GM06990 (cell line): Measurements from ENCODE around the gene SYT6.

ENCODE experiments used
- DNase-seq: peaks from one replicate; pipeline ENCODE4 v3.0.0-alpha.2; 2011; ENCODE audit not compliant: insufficient read length; ENCODE audit errors: extremely low read depth
- H3K27me3 ChIP-seq: replicated peaks from 2 replicates; pipeline ENCODE4 v1.6.0; 2011; ENCODE audit warnings: low read length; ENCODE audit not compliant: control insufficient read depth, insufficient read depth
- H3K36me3 ChIP-seq: 2 replicates; pipeline ENCODE4 v1.5.1; 2011; ENCODE audit warnings: low read length; ENCODE audit not compliant: control insufficient read depth, insufficient read depth
- H3K4me3 ChIP-seq: replicated peaks from 2 replicates; pipeline ENCODE4 v1.5.1; 2011; ENCODE audit warnings: low read depth, mild to moderate bottlenecking, control low read depth, low read length
- TF ChIP-seq, protein P1 (sequence below): IDR thresholded peaks from 2 replicates; pipeline ENCODE4 v1.5.1; 2011; ENCODE audit warnings: low read length, control low read depth, mild to moderate bottlenecking, inconsistent platforms; ENCODE audit not compliant: insufficient read depth, poor library complexity, severe bottlenecking

The SYT6 gene

DNA sequence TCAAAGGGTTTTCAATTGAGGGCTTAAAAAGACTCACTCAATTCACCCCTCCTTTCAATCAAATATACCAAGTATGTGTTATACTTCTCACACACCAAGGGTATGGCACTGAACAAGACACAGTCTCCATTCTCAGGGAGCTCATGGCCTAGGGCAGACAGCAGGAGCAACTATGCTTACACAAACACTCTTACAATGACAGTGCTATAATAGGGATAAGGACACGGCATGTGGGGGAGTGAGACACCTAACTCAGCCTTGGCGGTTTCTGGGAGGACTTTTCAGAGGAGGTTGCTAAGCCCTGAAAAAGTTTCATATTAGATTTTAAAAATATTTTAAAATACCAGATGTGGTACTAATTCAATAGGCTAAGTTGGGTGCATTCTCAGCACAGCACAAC lies 22.7 kb upstream of the SYT6 start:
- Histone ChIP-seq H3K27me3 (no peaks in the 10 kb centered on the region; the same call in 1 of the 2 replicates), H3K36me3 (no peaks in the 10 kb centered on the region), H3K4me3 (no peak overlapping the region)
- no peak for DNase-seq
- TF ChIP-seq, protein P1, sequence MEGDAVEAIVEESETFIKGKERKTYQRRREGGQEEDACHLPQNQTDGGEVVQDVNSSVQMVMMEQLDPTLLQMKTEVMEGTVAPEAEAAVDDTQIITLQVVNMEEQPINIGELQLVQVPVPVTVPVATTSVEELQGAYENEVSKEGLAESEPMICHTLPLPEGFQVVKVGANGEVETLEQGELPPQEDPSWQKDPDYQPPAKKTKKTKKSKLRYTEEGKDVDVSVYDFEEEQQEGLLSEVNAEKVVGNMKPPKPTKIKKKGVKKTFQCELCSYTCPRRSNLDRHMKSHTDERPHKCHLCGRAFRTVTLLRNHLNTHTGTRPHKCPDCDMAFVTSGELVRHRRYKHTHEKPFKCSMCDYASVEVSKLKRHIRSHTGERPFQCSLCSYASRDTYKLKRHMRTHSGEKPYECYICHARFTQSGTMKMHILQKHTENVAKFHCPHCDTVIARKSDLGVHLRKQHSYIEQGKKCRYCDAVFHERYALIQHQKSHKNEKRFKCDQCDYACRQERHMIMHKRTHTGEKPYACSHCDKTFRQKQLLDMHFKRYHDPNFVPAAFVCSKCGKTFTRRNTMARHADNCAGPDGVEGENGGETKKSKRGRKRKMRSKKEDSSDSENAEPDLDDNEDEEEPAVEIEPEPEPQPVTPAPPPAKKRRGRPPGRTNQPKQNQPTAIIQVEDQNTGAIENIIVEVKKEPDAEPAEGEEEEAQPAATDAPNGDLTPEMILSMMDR, result no peak

DNA sequence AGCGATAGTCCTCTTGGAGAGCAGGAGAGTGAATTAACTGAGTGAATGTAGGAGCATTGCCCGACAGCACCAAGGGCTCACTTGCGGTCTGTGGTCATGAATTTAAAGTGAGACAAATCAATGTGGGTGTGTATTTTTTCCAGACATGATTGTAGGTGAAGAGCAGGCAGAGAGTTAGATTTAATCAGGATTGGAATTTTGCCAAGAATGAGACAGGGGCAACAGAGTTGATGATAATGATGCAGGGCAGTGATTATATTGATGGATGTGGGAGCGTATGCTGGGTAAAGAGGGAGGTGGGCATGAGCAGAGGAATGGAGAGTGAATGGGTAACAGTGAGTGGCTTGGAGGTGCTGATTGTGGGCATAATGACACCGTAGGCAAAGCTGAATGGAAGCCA lies 20.0 kb upstream of the SYT6 start:
- TF ChIP-seq, protein P1, result no peak
- no peak overlapping the region for H3K4me3 ChIP-seq
- H3K36me3 ChIP-seq, result no peaks in the 10 kb centered on the region
- H3K27me3 ChIP-seq, result no peaks in the 10 kb centered on the region; the same call in 1 of the 2 replicates
- DNase-seq, result no peak

DNA sequence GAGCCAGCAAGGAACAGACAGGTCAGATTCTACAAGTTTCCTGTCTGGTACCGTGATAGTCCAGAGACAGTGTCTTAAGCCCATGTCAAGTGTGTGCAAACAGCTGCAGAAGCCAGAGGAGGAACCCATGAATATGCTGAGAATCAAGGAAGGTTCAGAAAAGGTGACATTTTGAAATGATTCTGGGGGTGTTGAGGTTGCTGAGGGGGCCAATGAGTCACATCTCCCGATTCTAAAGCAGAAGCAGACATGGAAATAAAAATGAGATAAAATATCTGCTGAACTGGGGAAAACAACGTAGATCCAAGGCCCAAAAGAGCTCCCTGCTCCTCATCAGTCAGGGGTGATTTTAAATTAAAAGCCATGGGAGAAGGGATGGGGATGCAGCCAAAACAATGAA lies 15.8 kb upstream of the SYT6 start:
- H3K36me3 ChIP-seq, result no peaks in the 10 kb centered on the region
- TF ChIP-seq, protein P1, result no peak
- DNase-seq, result no peak
- no peak overlapping the region for H3K4me3 ChIP-seq
- H3K27me3 ChIP-seq, result no peaks in the 10 kb centered on the region

DNA sequence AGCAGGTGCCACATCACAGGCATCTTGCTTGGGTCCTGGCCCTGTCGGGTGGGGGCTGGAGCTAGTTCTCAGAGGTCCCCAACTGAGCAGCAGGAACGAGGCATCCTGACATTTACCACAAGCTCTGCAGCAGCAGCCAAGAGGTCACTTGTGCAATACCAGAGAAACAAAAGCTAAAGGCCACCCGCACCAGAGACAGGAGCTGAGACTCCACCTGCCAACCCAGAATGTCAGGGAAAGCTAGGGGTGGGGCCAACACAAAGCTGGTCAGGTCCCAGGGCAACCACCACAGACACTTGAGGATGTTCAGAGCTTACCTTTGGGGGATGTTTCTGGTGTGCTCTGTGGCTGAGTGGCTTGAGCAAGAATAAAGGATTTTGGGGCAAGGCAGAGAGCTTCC lies 13.6 kb upstream of the SYT6 start:
- Histone ChIP-seq H3K27me3 (no peaks in the 10 kb centered on the region), H3K36me3 (no peaks in the 10 kb centered on the region), H3K4me3 (no peak overlapping the region)
- TF ChIP-seq, protein P1, result no peak
- no peak for DNase-seq

DNA sequence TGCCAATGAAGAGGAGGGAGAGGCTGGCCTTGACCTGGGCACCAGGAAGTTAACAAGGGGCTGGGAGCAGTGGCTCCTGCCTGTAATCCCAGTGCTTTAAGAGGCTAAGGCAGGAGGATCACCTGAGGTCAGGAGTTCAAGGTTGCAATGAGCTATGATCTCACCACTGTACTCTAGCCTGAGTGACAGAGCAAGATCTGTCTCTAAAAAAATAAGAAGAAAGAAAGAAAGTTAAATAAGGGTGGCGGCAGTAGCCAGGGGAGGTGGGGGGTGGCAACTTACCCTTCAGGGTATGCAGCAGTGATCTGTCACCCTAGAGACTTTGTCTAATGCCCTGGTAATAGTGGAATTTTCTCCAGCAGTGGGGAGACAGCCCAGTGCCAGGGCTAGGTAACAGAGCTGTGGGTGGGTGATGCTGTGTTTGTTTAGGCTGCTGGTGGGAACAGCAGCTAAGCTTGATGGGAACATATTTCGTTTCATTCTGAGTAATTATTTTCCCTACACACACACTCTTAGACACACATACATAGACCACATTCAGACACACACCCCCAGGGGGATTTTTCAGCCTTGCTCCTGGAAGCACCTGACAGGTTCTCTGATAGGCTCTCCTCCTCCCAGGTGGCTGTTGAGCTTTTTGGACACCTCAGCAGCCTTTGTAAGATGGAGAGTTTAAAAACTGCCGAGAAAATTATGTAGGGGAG lies 11.3 kb upstream of the SYT6 start:
- Histone ChIP-seq H3K4me3 (no peak overlapping the region), H3K27me3 (no peaks in the 10 kb centered on the region), H3K36me3 (no peaks in the 10 kb centered on the region)
- TF ChIP-seq, protein P1, result no peak
- DNase-seq, result no peak

DNA sequence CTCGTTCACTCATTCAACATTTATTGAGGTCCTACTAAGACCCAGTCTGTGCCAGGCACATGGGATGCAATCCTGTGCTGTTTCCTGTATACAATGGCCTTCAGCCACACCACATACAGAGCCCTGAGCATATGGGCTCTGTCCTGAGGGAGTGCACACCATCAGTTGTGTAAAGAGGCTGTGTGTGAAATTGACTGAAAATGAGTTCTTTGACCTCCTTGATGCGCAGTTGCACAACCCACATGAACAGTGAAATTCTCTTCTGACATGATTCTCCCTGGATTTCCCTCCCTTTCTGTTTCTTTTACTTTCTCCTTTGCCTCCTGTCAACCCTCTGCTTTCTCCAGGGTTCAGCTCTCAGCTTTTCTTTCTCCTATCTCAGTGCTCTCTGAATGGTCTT lies 6.3 kb upstream of the SYT6 start:
- TF ChIP-seq, protein P1, result no peak
- no peak for DNase-seq
- H3K4me3 ChIP-seq, result no peak overlapping the region
- H3K36me3 ChIP-seq, result no peaks in the 10 kb centered on the region
- peaks cover 1% of the 10 kb centered on the region; the same call in 1 of the 2 replicates for H3K27me3 ChIP-seq
